Activated CD4-positive, alpha-beta T cell treated with anti-CD3 and anti-CD28 coated beads for 48 hours (primary cell): ENCODE measurements around the gene FREY1.

Source experiments
- DNase-seq: peaks from one replicate; pipeline ENCODE4 v3.0.0-alpha.2; 2020

The FREY1 gene

DNA sequence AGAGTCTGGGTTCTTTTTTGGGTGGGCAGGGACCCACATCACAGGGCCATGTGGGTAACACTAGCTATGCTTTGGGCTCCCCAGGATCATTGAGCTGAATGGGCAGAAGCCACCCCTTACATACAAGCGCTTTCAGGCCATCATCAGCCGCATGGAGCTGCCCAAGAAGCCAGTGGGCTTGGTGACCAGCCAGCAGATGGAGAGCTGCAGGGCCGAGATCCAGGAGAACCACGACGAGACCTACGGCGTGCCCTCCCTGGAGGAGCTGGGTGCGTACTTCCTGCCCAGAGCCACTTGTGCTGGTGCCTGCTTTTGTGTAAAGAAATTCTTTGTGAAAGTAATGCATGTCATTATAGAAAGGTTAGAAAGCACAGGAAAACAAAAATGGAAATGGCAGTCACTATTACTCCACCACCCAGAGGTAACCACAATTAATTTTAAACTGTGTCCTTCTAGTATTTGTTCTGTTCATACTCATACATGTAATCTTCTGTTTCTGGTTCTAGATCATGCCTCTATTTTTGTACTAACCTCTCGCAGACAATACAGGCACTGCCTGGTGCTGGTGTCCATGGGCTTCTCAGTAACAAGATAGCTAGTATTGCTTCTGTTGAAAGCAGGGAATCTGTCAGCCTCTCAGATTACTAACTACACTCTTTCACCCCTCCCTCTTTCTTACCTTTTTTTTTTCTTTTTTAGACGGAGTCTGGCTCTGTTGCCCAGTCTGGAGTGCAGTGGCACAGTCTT, 46.1 kb downstream of the FREY1 start:
- no peak for DNase-seq

DNA sequence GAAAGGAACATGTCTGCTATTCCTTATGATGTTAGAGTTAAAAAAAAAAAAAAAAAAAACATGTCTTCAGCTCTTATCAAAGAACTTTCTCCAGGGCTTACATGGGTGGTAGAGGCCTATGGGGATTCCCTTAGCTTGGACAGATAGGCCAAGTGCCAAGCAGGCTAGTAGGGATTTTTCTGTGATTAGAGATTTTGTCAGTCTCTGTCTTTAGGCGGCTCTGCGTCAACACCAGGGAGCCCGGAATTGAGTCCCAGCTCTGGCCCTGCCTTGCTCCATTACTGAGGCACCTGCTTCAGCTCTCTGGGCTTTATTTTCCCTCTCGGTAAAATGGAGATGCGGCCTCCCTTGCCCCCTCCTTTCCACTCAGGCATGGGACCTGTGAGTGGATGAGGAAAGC, 46.7 kb downstream of the FREY1 start:
- no peak for DNase-seq

DNA sequence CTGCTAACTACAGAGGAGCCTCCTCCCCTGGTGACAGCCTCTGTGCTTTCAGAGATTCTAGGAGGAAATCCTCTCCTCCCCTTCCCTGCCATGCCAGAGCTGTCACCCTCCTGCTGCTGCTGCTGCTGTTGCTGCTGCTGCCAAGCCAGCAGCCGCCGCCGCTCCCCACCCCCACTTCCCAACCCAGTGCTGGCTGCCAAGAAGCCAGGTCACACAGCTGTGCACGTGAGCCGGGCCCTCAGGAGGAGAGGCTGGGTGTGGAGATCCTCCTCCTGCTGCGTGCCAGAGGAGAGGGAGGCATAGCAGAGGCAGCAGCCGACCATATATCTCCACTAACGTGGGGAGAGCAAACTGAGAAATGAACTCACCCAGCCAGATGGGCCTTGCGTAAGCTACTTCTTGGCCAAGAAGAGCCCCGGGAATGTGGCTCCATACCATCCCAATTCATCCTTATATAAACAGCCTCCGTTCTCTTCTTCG, 47.4 kb downstream of the FREY1 start:
- DNase-seq: no peak

DNA sequence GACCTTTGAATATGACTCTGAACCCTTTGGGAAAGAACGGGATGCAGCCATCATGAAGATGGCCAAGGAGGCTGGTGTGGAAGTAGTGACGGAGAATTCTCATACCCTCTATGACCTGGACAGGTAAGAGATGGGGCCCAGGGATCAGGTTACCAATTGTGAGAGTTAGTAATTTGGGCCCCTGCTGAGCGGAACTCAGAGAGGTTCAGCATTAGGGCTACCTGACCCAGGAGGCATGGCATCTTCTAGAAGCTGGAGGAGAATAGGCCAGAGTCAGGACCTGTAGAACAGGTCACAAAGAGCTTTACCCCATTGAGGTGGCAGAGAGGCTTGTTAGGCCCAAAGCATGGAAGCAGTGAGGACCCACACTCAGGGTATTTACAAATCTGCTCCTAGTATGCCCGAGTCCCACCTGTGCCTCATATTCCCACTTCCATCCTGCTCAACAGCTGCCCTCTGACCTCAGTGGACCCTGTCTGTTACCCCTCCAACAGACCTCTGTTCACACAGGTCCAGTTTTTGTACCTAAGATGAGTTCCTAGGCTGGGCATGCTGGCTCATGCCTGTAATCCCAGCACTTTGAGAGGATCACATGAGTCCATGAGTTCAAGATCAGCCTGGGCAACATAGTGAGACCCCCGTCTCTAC, 48.2 kb downstream of the FREY1 start:
- no peak for DNase-seq

DNA sequence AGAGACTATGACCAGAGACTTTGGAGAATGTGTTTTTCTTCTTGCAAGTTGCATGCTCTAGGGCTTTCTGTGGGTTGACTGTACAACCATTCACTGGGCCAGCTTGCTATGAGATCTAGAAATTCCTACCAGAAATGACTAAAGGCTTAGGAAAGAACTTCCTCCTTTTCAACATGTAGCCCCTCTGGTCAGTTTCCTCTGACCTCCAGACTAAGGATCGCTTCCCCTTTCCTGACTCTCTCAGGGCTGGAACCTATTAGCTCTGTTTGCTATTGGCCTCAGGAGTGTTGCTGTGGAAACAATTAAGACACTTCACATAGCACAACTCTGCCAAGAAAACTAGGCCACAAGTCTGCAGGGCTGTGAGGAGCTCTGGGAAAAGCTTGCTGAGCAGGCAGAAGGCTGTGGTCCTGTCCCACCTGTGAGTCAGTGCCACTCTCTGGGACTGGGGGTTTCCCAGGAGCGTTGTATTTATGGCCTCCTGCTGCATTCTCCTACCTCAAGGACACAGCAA, 49.1 kb downstream of the FREY1 start:
- no peak for DNase-seq
